GM13976 (cell line): Measurements from ENCODE around the gene ZNF169.
"Not testable (repeated sequence)": the region's sequence is repeated elsewhere in the genome, so short reads cannot be mapped to it uniquely, and the experiment has no call there.

Experiments
- DNase-seq: peaks from one replicate; pipeline ENCODE4 v3.0.0; 2012; ENCODE audit warnings: low spot score
- CTCF ChIP-seq: IDR thresholded peaks from 2 replicates; pipeline ENCODE4 v1.5.1; 2012; ENCODE audit warnings: borderline replicate concordance, mild to moderate bottlenecking; ENCODE audit not compliant: insufficient read depth; ENCODE audit errors: extremely low read depth, missing control alignments, control extremely low read depth
- in situ Hi-C: fragments of 300-500 bp; cut with MboI; formaldehyde crosslinking; loops from one replicate; pipeline ENCODE4 v1.12.0; 2022; ENCODE audit warnings: low sequenced_read_pairs, mixed read lengths, inconsistent platforms; ENCODE audit not compliant: unreplicated experiment

Gene ZNF169

GRCh38 chr9:94259077-94259862 is at the start of gene ZNF169:
Gene ZNF169, plus strand, starts transcription at chr9:94259298. Its CDS starts 19,515 bp downstream, at chr9:94278813.
- no peak for TF ChIP-seq CTCF
- peak; percentile 95 for DNase-seq
- in situ Hi-C loops: no loop called here

- no peak for TF ChIP-seq CTCF
- DNase-seq: no peak
- in situ Hi-C loops: loop anchor here (5.0 kb wide), 1 partner anchor 149 kb away; no protein-coding TSS in a partner anchor
Observed at GRCh38 chr9:94210616-94211603, 48.2 kb upstream of the ZNF169 start.

- no peak for TF ChIP-seq CTCF
- no peak for DNase-seq
- in situ Hi-C loops: loop anchor here (5.0 kb wide), 1 partner anchor 150 kb away; no protein-coding TSS in a partner anchor
Observed at GRCh38 chr9:94212091-94212490, 47.0 kb upstream of the ZNF169 start.

GRCh38 chr9:94212531-94212930 is 46.6 kb upstream of the ZNF169 start:
- TF ChIP-seq CTCF: no peak
- in situ Hi-C loops: loop anchor here (5.0 kb wide), 1 partner anchor 150 kb away; no protein-coding TSS in a partner anchor
- no peak for DNase-seq

- peak; percentile 65 for TF ChIP-seq CTCF
- DNase-seq: peak; percentile 82
- in situ Hi-C loops: loop anchor here (5.0 kb wide), 1 partner anchor 151 kb away; no protein-coding TSS in a partner anchor
Observed at GRCh38 chr9:94213511-94214124, 45.5 kb upstream of the ZNF169 start.

- in situ Hi-C loops: no loop called here
- no peak for DNase-seq
- TF ChIP-seq CTCF: no peak
Observed at GRCh38 chr9:94222870-94223269, 36.2 kb upstream of the ZNF169 start.

- DNase-seq, in situ Hi-C loops: not testable (repeated sequence)
Observed at GRCh38 chr9:94225413-94225812, 33.7 kb upstream of the ZNF169 start.
